Measurements from ENCODE around the gene CLTCL1.
"Not testable (repeated sequence)": the region's sequence is repeated elsewhere in the genome, so short reads cannot be mapped to it uniquely, and the experiment has no call there.

Gene CLTCL1

DNA sequence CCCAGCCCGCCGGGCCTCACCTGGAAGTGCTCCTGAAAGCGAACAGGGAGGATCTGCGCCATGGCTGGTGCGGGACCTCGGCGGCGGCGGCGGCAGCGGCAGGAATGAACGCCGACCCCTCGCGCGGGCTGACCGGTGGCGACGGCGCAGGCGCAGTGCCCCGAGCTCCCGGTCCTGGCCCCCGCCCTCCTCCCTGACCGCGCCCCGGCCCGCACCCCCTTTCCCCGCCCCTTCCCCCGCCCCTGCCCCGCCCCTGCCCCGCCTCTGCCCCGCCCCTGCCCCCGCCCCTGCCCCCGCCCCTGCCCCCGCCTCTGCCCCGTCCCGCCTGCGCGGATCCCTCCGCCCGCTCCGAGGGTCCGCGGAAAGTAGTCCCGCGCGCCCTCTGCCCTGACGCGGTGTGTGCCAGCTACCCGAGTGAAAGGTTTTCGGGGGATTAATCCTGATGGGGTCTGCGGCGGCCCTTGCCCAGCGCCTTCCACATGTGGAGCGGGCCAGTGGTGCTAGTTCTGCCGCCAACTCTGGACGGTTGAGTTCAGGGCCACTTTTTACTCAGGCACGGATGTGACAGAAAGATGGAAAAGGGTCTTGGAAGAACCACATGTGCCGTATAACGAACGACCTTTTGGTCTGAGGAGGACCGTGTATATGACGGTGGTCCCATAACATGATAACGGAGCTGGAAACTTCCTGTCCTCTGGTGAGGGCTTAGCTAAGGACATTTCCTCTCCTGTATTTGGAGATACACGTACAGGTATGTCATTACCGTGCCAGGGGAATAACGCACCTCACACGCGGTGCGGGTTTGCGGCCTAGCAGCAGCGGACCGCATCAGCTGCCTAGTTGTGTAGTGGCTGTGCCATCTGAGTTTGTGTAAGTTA is at the start of gene CLTCL1:
TSS of gene CLTCL1 (minus strand) at position 140 of the 878 bp plus-strand sequence. CDS start at position 62, 78 bp downstream.
- DNase-seq = peak; percentile 59

DNA sequence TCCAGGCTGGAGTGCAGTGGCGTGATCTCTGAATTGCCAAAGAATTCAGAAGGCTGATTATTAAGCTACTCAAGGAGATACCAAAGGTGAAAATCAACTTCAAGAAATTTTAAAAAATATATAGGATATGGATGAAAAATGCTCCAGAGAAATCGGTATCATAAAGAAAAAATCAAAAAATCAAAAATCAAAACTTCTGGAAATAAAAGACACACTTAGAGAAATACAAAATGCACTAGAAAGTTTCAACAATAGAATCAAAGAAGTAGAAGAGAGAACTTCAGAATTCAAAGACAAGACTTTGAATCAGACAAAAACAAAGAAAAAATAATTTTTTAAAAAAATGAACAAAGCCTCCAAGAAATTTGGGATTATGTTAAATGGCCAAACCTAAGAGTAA is 45.6 kb upstream of the CLTCL1 start:
- DNase-seq = no peak

DNA sequence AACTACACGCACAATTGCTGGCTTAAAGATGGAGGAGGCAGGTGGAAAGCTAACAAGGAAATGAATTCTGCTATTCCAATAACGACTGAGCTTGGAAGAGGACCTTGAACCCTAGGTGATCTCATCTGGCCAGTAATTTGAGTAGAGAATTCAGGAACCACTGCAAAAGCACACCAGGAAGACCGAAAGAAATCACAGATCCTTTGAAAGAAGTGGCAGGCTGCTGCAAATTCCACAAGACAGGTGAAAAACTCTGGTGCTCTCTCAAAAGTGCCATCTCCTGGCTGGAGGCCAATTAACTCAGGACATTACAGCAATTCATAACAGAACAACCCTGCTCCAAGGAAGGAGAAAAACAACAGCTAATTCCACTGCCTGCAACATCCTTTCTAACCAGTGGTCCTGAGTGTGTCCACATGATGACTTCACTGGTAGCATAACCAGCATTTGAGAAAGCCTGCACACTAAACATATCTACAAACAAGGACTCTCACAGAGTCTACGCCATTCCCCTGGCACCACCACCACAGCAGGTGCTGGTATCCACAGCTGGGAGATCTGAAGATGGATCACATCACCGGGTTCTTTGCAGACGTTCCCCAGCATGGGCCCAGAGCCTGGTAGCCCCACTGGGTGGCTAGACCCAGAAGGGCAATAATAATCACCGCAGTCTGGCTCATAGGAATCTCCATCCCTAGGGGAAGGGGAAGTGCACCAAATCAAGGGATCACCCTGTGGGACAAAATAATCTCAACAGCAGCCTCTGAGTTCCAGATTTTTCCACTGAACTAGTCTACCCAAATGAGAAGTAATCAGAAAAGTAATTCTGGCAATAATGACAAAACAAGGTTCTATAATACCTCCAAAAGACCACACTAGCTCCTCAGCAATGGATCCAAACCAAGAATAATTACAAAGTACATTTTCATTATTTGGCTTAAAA is 44.9 kb upstream of the CLTCL1 start:
- DNase-seq = no peak

DNA sequence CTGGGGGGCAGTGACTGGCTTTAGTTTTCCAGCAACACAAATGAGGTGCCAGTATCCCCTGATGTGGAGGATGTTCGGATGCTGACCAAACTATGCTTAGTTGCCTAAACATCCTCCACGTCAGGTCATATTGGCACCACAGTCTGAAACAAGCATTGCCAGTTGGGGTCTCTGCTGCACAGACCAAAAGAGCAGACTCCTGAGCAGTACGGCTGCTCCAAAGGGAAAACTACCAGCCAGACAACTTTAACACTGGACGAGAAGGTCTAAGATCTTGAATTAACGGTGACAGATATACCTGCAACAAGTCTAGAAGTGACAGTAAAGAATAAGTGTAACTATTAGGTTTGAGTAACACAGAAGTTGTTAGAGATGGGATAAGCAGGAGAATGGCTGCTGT is 40.5 kb upstream of the CLTCL1 start:
- DNase-seq = no peak

DNA sequence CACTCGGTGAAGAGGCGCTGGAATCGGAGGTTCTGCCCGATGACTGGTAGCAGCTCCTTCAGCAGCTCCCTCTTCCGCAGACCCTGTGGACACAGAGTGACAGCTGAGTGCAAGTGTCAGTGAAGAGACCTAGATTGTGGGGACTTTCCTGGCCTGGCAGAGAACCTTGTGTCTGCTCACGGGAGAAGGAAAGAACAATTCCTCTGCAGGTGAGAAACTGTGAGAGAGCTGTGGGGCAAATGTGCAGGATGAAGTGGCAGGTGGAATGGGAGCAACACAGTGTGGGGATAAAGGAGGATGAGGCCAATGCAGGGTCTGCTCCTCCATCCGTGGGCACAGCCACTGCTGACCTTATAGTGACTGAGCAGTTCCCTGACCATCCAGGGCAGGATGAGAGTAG is 40.0 kb upstream of the CLTCL1 start:
- DNase-seq = no peak

DNA sequence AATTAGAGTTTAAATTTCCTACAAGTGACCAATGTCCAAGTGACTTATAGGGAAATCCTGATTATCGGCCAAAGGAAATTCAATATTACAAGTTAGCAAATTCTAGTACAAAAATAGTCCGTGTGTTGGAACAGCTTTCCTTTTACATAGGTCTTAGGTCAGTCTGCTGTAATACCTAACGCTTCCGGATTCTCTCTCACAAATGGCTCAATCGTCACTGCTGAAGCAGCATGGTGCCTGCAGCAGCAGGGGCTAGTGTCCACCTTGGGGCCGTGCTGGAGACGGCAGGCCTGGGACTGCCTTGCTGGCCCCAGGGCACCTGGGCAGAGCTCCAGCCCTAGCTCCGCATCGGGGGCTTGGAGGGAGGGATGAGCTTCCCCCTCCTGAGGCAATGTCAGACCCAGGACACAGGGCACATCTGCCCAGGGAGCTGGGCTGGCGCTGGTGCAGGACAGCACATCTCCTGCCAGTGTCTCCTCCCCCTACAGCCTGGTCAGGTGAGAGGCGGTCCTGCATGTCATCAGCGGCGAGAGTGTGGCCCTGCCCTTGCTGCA is 39.4 kb upstream of the CLTCL1 start:
- DNase-seq = no peak

DNA sequence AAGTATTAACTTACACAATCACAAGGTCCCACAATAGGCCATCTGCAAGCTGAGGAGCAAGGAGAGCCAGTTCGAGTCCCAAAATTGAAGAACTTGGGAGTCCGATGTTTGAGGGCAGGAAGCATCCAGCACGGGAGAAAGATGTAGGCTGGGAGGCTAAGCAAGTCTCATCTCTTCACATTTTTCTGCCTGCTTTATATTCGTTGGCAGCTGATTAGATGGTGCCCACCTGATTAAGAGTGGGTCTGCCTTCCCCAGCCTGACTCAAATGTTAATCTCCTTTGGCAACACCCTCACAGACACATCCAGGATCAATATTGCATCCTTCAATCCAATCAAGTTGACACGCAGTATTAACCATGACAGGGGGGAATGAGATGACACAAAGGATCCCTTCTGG is 38.7 kb upstream of the CLTCL1 start:
- DNase-seq = not testable (repeated sequence)

DNA sequence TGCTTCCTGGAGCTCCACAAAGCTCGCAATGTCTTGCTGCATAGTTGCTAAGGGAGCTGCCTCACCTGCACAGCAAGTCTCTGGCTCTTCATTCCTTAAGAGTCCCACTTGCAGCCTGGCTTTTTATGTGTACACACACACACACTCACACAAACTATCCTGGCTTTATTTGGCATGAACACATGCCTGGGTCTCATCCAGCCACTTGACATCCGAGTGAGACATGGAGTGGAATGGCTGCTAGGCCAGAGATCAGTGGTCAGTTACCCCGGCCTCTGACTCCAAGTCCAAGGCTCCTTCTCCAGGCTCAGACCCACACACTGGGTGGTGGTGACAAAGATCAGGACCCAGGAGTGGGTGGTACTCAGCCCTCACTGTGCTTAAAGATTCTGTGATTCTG is 37.9 kb upstream of the CLTCL1 start:
- DNase-seq = no peak

DNA sequence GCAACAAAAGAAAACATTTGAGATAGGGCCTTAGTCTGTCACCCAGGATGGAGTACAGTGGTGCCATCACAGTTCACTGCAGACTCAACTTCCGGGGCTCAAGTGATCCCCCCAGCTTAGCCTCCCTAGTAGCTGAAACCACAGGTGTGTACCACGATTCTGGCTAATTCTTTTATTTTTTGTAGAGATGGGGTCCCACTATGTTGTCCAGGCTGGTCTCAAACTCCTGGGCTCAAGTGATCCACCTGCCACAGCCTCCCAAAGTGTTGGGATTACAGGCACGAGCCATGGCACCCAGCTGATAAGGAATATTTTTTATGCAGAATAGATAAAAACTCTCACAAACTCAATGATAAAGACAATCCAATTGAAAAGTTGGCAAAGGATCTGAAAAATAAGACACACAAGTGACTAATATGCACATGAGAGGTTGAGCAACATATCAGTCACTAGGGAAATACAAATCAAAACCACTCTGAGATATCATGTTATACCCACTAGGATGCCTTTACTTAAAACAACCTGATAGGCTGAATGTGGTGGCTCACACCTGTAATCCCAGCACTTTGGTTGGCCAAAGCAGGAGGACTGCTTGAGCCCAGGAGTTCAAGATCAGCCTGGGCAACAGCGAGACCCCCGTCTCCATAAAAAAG is 33.9 kb upstream of the CLTCL1 start:
- no peak for DNase-seq

DNA sequence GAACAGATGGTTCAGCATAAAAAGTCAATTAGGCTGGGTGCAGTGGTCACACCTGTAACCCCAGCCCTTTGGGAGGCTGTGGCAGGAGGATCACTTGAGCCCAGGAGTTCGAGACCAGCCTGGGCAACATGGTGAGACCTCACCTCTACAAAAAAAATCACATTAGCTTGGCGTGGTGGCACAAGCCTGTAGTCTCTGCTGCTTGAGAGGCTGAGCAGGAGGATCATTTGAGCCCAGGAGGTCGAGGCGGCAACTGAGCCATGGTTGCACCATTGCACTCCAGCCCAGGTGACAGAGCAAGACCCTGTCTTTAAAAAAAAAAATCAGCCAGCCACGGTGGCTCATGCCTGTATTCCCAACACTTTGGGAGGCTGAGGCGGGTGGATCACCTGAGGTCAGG is 31.9 kb upstream of the CLTCL1 start:
- not testable (repeated sequence) for DNase-seq

DNA sequence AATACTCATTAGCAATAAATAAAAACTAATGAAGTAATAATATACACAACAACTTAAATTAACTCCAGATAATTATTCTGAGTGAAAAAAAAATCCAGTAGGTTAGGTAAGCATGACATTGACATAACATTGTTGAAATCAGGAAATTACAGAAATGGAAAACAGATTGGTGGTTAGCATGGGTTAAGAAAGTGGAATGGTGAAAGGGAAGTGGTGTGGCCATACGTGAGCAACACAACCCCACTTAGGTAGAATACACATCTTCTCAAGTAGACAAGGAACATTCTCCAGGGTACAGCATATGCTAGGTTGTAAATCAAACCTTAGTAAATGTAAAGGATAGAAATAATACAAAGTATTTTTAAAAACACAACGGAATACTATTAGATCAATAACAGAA is 30.2 kb upstream of the CLTCL1 start:
- no peak for DNase-seq

DNA sequence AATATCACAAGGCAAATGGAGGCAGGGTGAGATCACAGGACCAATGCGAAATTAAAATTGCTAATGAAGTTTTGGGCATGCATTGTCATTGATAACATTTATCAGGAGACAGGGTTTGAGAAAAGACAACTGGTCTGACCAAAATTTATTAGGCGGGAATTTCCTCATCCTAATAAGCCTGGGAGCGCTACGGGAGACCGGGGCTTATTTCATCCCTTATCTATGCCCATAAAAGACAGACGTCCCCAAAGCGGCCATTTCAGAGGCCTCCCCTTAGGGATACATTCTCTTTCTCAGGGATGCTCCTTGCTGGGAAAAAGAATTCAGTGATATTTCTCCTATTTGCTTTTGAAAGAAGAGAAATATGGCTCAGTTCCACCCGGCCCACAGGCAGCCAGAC is 28.6 kb upstream of the CLTCL1 start:
- DNase-seq = not testable (repeated sequence)

DNA sequence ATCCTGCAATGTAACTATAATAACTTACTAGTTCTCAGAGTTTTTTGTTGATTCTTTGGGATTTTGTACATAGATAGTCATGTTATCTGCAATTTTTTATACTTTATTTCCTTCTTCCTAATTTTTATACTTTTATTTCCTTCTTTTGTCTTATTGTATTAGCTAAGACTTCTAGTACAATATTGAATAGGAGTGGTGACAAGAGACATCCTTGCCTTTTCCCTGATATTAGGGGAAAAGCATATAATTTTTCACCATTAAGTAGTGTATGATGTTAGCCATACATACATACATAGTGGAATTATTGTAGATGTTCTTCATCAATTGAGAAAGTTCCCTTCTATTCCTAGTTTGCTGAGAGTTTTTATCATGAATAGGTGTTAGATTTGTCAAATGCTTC is 27.8 kb upstream of the CLTCL1 start:
- no peak for DNase-seq

DNA sequence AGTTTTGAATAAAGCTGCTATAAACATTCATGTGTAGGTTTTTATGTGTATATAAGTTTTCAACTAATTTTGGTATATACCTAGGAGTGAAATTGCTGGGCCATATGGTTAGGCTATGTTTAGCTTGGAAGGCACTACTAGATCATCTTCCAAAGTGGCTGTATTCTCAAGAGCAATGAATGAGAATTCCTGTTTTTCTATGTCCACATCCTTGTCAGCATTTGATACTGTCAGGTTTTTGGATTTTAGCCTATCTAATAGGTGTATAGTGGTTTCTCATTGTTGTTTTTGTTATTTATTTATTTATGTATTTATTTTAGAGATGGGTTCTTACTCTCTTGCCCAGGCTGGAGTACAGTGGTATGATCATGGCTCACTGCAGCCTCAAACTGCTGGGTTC is 26.3 kb upstream of the CLTCL1 start:
- no peak for DNase-seq

DNA sequence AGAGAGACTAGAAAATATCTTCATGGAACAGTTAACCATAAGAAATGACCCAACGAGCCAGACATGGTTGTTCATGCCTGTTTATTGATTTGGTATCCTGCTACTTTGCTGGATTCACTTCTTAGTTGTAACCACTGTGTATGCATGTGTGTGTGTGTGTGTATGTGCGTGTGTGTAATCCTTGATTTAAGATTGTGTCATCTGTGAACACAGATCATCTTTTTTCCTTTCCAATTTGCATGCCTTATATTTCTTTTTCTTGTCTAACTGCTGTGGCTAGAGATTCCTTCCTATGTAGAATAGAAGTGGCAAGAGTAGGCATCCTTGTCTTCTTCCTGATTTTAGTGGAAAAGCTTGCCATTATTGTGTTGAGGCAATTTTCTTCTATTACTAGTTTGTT is 16.4 kb upstream of the CLTCL1 start:
- no peak for DNase-seq

DNA sequence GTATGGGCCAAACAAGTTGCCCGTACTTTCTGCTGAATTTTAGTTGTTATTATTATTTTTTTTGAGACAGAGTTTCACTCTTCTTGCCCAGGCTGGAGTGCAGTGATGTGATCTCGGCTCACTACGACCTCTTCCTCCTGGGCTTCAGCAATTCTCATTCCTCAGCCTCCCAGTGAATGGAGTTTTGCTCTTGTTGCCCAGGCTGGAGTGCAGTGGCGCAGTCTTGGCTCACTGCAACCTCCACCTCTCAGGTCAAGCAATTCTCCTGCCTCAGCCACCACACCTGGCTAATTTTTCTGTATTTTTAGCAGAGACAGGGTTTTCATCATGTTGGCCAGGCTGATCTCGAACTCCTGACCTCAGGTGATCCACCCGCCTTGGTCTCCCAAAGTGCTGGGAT is 15.0 kb upstream of the CLTCL1 start:
- DNase-seq = not testable (repeated sequence)

DNA sequence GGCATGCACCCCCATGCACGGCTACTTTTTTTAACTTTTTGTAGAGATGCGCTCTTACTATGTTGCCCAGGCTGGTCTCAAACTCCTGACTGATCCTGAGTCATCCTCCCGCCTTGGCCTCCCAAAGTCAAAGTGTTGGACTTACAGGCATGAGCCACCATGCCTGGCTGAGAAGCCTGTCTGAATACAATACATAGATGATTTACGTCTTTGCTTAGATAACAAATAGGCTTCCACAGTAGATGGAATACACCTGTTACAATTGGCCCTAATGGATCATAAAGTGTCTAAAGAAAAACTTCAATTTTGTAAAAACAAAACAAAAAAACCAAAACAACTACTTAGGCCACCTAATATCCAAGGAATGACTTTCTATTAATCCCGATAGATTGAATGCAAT is 13.0 kb upstream of the CLTCL1 start:
- DNase-seq = no peak

DNA sequence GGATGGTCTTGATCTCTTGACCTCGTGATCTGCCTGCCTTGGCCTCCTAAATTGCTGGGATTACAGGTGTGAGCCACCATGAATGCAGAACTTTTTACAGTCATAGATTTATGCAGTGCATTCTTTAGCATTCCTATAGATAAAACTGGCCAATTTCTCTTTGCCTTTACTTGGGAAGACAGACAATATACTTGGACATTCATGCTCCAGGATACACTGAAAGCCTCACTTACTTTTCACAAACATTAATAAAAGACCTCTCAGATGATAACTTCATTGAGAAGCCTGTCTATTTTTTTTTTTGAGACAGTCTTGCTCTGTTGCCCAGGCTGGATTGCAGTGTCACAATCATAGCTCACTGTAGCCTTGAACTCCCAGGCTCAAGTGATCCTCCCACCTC is 12.3 kb upstream of the CLTCL1 start:
- no peak for DNase-seq

DNA sequence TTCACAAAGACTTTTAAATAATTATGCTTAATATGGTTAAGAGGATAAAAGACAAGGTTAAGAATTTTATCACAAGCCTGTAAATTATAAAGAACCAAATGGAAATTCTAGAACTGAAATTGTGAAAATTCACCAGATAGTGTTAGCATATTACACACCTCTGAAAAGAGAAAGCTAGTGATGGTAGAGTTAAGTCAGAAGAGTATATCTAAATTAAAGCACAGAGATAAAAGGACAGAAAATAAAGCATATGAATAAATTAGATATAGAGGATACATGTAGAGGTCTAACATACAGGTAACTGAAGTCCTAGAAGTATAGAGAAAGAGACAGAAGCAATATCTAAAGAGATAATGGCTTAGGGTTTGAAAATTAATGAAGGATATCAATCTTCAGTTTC is 4.2 kb upstream of the CLTCL1 start:
- DNase-seq = no peak

DNA sequence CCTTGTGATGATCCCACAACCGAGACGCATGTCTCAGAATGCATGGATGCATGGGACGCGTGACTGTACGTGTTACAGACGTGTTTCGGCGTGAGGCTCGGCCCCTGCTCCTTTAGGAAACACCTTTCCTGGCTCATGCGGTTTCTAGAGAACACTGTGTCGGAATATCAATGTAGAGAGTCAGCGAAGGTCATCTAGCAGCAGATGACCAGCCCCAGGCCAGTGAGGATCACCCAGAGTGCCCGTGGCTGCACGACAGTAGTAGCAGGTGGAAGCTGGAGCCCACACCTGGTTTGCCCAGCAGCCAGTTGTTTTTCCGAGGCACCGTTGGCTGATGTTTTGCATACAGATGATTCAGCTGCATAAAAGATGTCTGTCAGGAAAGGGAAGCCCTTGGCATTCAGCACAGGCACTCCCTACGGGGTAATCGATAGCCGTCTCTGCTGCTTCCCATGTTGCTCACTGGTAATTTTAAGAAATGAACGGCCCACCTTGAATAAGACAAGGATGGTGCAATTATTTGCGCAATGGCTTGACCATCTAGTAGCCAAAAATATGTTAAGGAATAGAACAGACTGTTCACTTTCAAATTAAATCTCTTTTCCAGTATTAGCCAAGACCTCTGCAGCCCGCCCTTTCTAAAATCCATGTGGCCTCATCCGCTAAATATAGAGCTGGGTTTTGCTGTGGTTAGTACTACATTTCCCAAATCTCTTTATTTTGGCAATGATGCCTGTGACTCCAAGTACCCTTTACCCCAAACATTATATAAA is 1.1 kb upstream of the CLTCL1 start:
- DNase-seq = no peak

DNA sequence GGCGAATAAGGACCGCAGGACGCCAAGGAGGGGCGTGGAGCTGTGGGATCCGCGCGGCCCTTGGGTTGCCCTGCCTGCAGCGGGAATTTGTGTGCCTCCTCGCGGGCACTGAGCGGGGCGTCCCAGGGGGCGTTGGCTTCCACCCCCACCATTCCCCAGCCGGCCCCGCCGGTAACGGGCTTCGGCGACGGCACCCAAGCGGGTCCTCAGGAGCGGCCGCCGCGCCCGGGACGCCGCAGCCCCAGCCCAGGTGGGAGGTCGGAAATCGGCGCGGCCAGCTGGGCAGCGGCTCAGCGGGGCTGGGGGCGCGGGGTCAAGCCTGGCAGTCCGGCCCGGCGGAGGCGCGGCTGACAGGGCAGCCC is 320 bp downstream of the CLTCL1 start:
- DNase-seq = no peak

Data from NCI-H446 treated with DMSO at 0.1 percent for 48 hours (cell line).